ENCODE measurements around the gene TEX14.
A peak's percentile ranks its signal among the peaks of the same experiment; 100 is the strongest.

Gene TEX14

DNA sequence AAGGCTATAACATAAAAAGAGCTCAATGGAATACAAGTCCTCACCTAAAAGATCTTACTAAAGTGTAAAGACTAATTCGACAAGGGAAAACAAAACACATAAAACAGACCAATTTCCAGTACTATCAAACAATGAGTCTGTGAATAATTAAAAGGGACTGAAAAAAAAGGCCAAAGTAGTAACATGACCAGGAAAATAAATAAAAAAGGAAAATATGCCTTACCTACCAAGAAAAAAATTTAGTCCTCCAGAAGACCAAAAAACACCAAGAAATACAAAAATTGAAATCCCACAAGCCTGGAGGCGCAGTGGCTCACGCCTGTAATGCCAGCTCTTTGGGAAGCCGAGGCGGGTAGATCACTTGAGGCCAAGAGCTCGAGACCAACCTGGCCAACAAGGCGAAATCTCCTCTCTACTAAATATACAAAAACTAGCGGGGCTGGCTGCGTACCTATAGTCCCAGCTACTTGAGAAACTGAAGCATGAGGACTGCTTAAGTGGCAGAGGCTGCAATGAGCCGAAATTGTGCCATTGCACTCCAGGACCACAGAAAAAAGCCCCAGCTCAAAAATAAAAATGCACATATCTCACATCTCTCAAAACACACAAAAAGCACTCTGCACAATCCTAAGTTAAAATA, 60.8 kb downstream of the TEX14 start:
- H3K4me3 ChIP-seq (ENCODE audit: insufficient read depth, low read depth, low read length): no peak overlapping the region
- no peaks in the 10 kb centered on the region for H3K27me3 ChIP-seq (ENCODE audit: control insufficient read depth, insufficient read depth, low read length, poor library complexity, severe bottlenecking)
- H3K27ac ChIP-seq (ENCODE audit: insufficient read depth, low read depth, low read length, poor library complexity, severe bottlenecking): peak overlapping the region; percentile 100
- peaks cover 6% of the 10 kb centered on the region for H3K4me1 ChIP-seq (ENCODE audit: control insufficient read depth, insufficient read depth, low read length)
- WGBS, 2 experiments: 47 to 53% methylated on average over 9 to 10 of the region's 10 CpGs
- H3K36me3 ChIP-seq (ENCODE audit: control insufficient read depth, insufficient read depth, low read length): no peaks in the 10 kb centered on the region
- H3K9me3 ChIP-seq (ENCODE audit: control insufficient read depth, low read length): no peaks in the 10 kb centered on the region

DNA sequence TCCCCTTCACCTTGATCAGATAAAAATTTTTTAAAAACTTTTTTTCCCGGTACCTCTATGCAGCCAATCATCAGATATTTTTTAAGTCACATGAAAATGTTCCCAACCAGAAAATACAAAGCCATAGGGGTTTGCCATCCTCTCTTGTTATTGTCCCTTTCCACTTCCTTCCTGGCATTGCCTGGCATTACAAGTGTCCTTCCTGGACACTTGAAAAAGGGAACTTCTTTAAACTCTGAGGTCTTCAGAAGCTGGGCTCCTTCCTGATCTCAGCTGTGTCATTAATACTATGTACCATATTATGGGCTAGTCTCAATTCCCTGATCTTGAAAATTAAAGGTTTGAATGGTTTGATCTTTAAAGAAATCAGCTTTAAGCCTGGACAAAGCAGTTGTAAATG, 64.9 kb downstream of the TEX14 start:
- H3K27ac ChIP-seq (ENCODE audit: insufficient read depth, low read depth, low read length, poor library complexity, severe bottlenecking): no peak overlapping the region
- H3K9me3 ChIP-seq (ENCODE audit: control insufficient read depth, low read length): no peaks in the 10 kb centered on the region
- no peaks in the 10 kb centered on the region for H3K4me1 ChIP-seq (ENCODE audit: control insufficient read depth, insufficient read depth, low read length)
- H3K36me3 ChIP-seq (ENCODE audit: control insufficient read depth, insufficient read depth, low read length): no peaks in the 10 kb centered on the region
- 95 to 98% methylated on average over 1 of the region's 1 CpG for WGBS, 2 experiments
- H3K27me3 ChIP-seq (ENCODE audit: control insufficient read depth, insufficient read depth, low read length, poor library complexity, severe bottlenecking): no peaks in the 10 kb centered on the region
- no peak overlapping the region for H3K4me3 ChIP-seq (ENCODE audit: insufficient read depth, low read depth, low read length)

DNA sequence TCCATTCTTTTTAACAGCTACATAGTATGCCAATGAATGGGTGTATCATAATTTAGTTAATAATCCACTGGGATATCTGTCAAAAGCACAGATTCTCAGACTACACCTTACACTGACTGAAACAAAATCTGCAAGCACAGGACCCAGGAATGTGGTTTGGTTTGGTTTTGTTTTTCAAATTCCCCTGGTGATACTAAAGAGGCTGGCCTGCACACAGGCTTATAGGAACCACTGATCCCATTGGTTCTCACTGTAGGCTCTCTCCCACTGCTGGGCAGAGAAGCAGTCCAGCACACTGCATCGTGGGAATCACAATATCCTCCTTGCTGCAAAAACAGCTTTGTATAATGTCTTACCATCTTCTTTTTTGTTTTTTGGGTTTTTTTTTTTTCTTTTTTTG, 67.1 kb downstream of the TEX14 start:
- H3K27me3 ChIP-seq (ENCODE audit: control insufficient read depth, insufficient read depth, low read length, poor library complexity, severe bottlenecking): no peaks in the 10 kb centered on the region
- WGBS, 2 experiments: 79 to 91% methylated on average over 1 of the region's 1 CpG
- H3K4me1 ChIP-seq (ENCODE audit: control insufficient read depth, insufficient read depth, low read length): no peaks in the 10 kb centered on the region
- no peak overlapping the region for H3K4me3 ChIP-seq (ENCODE audit: insufficient read depth, low read depth, low read length)
- no peak overlapping the region for H3K27ac ChIP-seq (ENCODE audit: insufficient read depth, low read depth, low read length, poor library complexity, severe bottlenecking)
- H3K36me3 ChIP-seq (ENCODE audit: control insufficient read depth, insufficient read depth, low read length): no peaks in the 10 kb centered on the region
- no peaks in the 10 kb centered on the region for H3K9me3 ChIP-seq (ENCODE audit: control insufficient read depth, low read length)

DNA sequence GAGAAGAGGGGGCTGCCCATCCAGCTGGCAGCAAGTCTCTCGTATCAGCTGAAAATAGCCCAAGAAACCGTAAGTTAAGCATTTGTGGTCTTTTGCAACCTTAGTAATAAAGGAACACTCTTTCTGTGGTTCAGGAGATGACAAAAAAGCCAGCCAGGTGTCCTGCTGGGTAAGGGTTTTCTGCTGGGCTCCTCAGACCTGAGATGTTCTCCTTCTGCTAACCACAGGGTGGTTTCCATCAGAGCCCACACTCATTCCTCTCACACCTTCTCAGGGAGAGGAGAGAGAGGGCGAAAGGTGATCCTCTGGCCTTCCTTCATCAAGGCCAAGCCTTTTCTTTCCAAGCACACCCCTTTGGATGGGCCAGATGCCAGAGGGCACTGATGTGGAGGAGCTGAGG, 70.7 kb downstream of the TEX14 start:
- H3K4me1 ChIP-seq (ENCODE audit: control insufficient read depth, insufficient read depth, low read length): no peaks in the 10 kb centered on the region
- H3K27me3 ChIP-seq (ENCODE audit: control insufficient read depth, insufficient read depth, low read length, poor library complexity, severe bottlenecking): no peaks in the 10 kb centered on the region
- H3K36me3 ChIP-seq (ENCODE audit: control insufficient read depth, insufficient read depth, low read length): no peaks in the 10 kb centered on the region
- no peak overlapping the region for H3K4me3 ChIP-seq (ENCODE audit: insufficient read depth, low read depth, low read length)
- no peak overlapping the region for H3K27ac ChIP-seq (ENCODE audit: insufficient read depth, low read depth, low read length, poor library complexity, severe bottlenecking)
- 60 to 63% methylated on average over 3 of the region's 3 CpGs for WGBS, 2 experiments
- H3K9me3 ChIP-seq (ENCODE audit: control insufficient read depth, low read length): no peaks in the 10 kb centered on the region

DNA sequence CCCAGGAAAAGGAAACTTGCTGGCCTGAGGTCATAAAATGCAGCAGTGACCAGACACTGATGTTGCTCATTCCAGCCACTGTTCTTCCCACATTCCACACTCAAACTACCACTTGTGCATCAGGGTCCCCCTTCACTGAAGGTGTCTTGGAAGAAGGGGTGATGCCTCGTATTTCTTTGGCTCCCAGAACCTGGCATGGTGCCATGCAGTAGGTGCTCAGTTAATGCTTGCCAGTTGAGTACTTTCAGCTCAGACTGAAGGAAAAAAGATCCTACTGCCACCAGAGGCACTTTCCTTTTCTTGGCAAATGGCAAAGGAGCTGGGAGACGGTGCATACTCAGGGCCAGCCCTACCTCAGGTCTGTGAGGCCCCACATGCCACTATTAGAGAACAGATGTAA, 73.5 kb downstream of the TEX14 start:
- WGBS, 2 experiments: 86 to 89% methylated on average over 2 of the region's 2 CpGs
- no peak overlapping the region for H3K4me3 ChIP-seq (ENCODE audit: insufficient read depth, low read depth, low read length)
- no peaks in the 10 kb centered on the region for H3K27me3 ChIP-seq (ENCODE audit: control insufficient read depth, insufficient read depth, low read length, poor library complexity, severe bottlenecking)
- H3K9me3 ChIP-seq (ENCODE audit: control insufficient read depth, low read length): no peaks in the 10 kb centered on the region
- no peaks in the 10 kb centered on the region for H3K36me3 ChIP-seq (ENCODE audit: control insufficient read depth, insufficient read depth, low read length)
- no peaks in the 10 kb centered on the region for H3K4me1 ChIP-seq (ENCODE audit: control insufficient read depth, insufficient read depth, low read length)
- no peak overlapping the region for H3K27ac ChIP-seq (ENCODE audit: insufficient read depth, low read depth, low read length, poor library complexity, severe bottlenecking)

DNA sequence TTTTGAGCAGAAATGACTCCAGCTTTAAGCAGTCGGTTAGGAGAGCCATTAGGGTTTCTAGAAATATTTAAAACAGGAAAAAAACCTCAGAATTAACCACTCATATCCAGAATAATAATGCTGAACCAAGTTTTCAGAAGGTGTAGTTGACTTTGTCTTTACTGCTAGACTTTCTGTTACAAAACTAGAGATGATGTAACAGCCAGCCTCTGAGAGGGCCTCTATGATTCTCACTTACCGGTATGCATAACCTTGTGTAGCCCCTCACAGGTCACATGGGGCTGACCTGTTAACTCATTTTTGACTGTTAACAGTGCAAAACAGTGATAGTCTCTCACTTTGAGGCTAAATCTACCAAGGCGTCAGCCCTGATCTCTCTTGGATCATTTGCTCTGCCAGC, 74.3 kb downstream of the TEX14 start:
- WGBS, 2 experiments: 85 to 97% methylated on average over 3 of the region's 3 CpGs
- Histone ChIP-seq H3K9me3 (ENCODE audit: control insufficient read depth, low read length) (no peaks in the 10 kb centered on the region), H3K27ac (ENCODE audit: insufficient read depth, low read depth, low read length, poor library complexity, severe bottlenecking) (no peak overlapping the region), H3K4me1 (ENCODE audit: control insufficient read depth, insufficient read depth, low read length) (no peaks in the 10 kb centered on the region), H3K4me3 (ENCODE audit: insufficient read depth, low read depth, low read length) (no peak overlapping the region), H3K36me3 (ENCODE audit: control insufficient read depth, insufficient read depth, low read length) (no peaks in the 10 kb centered on the region), H3K27me3 (ENCODE audit: control insufficient read depth, insufficient read depth, low read length, poor library complexity, severe bottlenecking) (no peaks in the 10 kb centered on the region)

DNA sequence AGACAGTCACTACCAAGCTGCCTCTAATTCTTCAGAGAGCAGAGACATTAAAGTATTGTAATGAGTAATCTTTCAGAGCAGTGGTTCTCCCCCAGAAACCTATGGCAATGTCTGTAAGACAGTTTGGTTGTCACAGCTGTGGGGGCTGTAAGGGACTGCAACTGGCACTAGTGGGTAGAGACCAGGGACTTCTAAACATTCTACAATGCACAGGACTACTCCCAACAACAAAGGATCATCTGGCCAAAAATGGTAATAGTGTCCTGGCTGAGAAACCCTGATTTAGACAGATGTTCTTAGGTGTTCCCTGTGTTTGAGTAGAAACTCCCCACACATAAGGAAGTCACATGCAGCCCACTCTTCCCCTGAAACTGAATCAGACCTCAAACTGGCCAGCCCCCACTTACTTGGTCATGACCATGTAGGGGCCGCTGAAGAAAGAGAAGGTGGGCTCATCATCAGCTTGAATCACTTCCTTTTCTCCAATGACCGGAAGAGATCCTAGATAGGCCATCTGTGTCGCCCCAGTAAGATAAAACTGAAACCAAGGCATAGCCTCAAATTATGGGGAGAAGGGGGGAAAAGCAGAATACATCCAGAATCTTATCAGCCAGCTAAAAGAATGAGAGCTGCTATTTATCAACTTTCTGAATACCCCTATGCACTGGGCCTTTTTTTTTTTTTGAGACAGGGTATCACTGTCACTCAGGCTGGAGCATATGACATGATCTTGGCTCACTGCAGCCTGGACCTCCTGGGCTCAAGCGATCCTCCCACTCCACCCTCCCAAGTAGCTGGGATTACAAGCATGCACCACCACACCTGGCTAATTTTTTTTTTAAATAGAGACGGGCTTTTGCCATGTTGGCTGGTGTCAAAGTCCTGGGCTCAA, 75.8 kb downstream of the TEX14 start:
- 92 to 97% methylated on average over 5 of the region's 5 CpGs for WGBS, 2 experiments
- Histone ChIP-seq H3K9me3 (ENCODE audit: control insufficient read depth, low read length) (no peaks in the 10 kb centered on the region), H3K4me1 (ENCODE audit: control insufficient read depth, insufficient read depth, low read length) (no peaks in the 10 kb centered on the region), H3K27me3 (ENCODE audit: control insufficient read depth, insufficient read depth, low read length, poor library complexity, severe bottlenecking) (no peaks in the 10 kb centered on the region), H3K4me3 (ENCODE audit: insufficient read depth, low read depth, low read length) (no peak overlapping the region), H3K36me3 (ENCODE audit: control insufficient read depth, insufficient read depth, low read length) (no peaks in the 10 kb centered on the region), H3K27ac (ENCODE audit: insufficient read depth, low read depth, low read length, poor library complexity, severe bottlenecking) (no peak overlapping the region)

DNA sequence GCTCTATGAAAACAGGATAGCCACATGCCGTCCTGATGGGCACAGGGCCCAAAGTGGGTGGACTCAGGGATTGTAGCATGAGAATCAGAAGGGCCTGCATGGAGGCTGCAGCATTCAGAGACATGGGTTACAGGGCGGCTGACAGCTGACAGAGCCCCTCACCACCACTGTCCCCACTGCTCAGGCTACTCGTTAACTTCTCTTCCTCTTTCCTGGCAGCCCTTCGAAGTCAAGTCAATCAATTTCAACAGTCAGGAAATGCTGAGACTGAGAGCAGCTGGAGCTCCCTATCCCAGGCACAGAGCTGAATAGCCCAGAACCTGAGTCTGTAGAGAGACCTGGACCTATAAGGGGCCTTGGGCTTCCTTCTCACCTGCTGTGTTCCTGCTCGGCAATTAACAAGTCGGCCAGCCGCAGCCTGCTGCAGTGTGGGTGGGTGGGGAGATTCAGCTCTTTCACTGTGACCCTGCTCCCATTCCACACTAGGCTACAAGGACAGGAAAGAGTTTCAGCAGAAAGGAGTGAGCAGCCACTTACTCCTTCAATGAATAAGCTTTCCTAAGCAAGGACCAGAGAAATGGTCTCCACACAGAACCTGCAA, 76.9 kb downstream of the TEX14 start:
- H3K27ac ChIP-seq (ENCODE audit: insufficient read depth, low read depth, low read length, poor library complexity, severe bottlenecking): no peak overlapping the region
- WGBS, 2 experiments: 69 to 78% methylated on average over 7 of the region's 7 CpGs
- no peaks in the 10 kb centered on the region for H3K27me3 ChIP-seq (ENCODE audit: control insufficient read depth, insufficient read depth, low read length, poor library complexity, severe bottlenecking)
- H3K36me3 ChIP-seq (ENCODE audit: control insufficient read depth, insufficient read depth, low read length): no peaks in the 10 kb centered on the region
- no peaks in the 10 kb centered on the region for H3K9me3 ChIP-seq (ENCODE audit: control insufficient read depth, low read length)
- H3K4me1 ChIP-seq (ENCODE audit: control insufficient read depth, insufficient read depth, low read length): no peaks in the 10 kb centered on the region
- H3K4me3 ChIP-seq (ENCODE audit: insufficient read depth, low read depth, low read length): no peak overlapping the region

DNA sequence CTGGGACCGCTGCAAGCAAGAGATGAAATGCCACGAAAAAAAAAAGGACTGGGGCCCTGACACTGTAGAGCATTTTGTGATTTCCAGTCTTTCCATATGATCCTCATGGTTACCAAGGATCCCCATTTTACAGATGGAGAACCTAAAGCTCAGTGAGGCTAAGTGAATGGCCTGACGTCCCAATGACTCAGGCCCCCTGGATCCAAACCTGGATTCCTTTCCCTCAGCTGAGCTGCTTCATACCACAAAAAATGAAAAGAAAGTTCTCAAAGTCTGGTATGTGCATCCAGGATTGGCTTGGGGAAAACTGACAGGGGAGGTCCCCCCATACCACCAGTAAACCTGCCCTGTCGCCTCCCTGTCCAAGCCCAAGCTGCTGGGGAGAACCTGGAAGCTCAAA, 80.5 kb downstream of the TEX14 start:
- Histone ChIP-seq H3K27ac (ENCODE audit: insufficient read depth, low read depth, low read length, poor library complexity, severe bottlenecking) (no peak overlapping the region), H3K36me3 (ENCODE audit: control insufficient read depth, insufficient read depth, low read length) (no peaks in the 10 kb centered on the region), H3K4me1 (ENCODE audit: control insufficient read depth, insufficient read depth, low read length) (no peaks in the 10 kb centered on the region), H3K27me3 (ENCODE audit: control insufficient read depth, insufficient read depth, low read length, poor library complexity, severe bottlenecking) (no peaks in the 10 kb centered on the region), H3K9me3 (ENCODE audit: control insufficient read depth, low read length) (no peaks in the 10 kb centered on the region), H3K4me3 (ENCODE audit: insufficient read depth, low read depth, low read length) (no peak overlapping the region)
- 94% methylated on average over 4 of the region's 4 CpGs for WGBS, 2 experiments

DNA sequence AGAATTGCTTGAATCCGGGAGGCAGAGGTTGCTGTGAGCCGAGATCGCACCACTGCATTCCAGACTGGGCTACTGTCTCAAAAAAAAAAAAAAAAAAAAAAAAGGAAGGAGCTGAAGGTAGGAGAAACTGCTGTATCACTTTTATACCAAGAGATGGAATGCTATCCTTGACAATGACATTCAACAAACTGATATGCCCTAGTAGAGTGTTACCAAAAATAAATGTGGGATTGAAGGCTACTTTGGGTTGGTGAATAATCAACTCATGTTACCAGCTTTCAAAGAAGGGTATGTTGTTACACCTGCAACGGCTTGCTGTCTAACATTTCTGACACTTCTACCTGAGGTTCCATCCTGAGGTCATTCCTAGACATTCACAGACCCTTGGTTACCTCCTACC, 84.9 kb downstream of the TEX14 start:
- 89 to 90% methylated on average over 4 of the region's 4 CpGs for WGBS, 2 experiments
- Histone ChIP-seq H3K4me3 (ENCODE audit: insufficient read depth, low read depth, low read length) (no peak overlapping the region), H3K27ac (ENCODE audit: insufficient read depth, low read depth, low read length, poor library complexity, severe bottlenecking) (no peak overlapping the region), H3K9me3 (ENCODE audit: control insufficient read depth, low read length) (no peaks in the 10 kb centered on the region), H3K36me3 (ENCODE audit: control insufficient read depth, insufficient read depth, low read length) (no peaks in the 10 kb centered on the region), H3K4me1 (ENCODE audit: control insufficient read depth, insufficient read depth, low read length) (no peaks in the 10 kb centered on the region), H3K27me3 (ENCODE audit: control insufficient read depth, insufficient read depth, low read length, poor library complexity, severe bottlenecking) (no peaks in the 10 kb centered on the region)

All from ectodermal cell (in vitro differentiated cells).